CD4-positive, CD25-positive, alpha-beta regulatory T cell (primary cell): ENCODE results near the gene TACR1. TPM values are rescaled to one million over a fixed set of nuclear protein-coding genes. Genes with fewer than 3 reads are reported as not detected.

ENCODE experiments used
- ATAC-seq, 2 donors: fragments of 150-1000 bp; cut with Tn5 transposase; one replicate each; pipeline ENCODE4 v1.10.0; 2021; ENCODE audit warnings: low read depth in 2 of 2, moderate number of reproducible peaks in 2 of 2, moderate library complexity in 1 of 2
- DNase-seq, 3 donors: peaks; one replicate each; pipeline versions ENCODE4 v3.0.0 to v3.0.0-alpha.2; 2012 to 2022; ENCODE audit warnings: mixed read lengths in 1 of 3
- H3K27ac ChIP-seq: one replicate; pipeline ENCODE4 v1.7.0; 2013; ENCODE audit warnings: mild to moderate bottlenecking, low read length; ENCODE audit not compliant: insufficient read depth, poor library complexity, severe bottlenecking
- H3K27me3 ChIP-seq: one replicate; pipeline ENCODE4 v1.7.0; 2013; ENCODE audit warnings: low read length; ENCODE audit not compliant: control insufficient read depth, insufficient read depth
- H3K36me3 ChIP-seq: one replicate; pipeline ENCODE4 v1.7.0; 2013; ENCODE audit warnings: mild to moderate bottlenecking, low read length, moderate library complexity; ENCODE audit not compliant: control insufficient read depth, insufficient read depth
- H3K4me1 ChIP-seq: 2 replicates; pipeline ENCODE4 v1.7.0; 2013; ENCODE audit warnings: mild to moderate bottlenecking, low read length; ENCODE audit not compliant: insufficient read depth, control insufficient read depth, poor library complexity, severe bottlenecking
- H3K4me3 ChIP-seq: one replicate; pipeline ENCODE4 v1.7.0; 2013; ENCODE audit warnings: low read depth, mild to moderate bottlenecking, low read length, moderate library complexity
- H3K9me3 ChIP-seq, 2 experiments: 1 replicate in 1 of 2; 2 replicates in 1 of 2; pipeline ENCODE4 v1.7.0; 2013; ENCODE audit warnings: low read length in 2 of 2, mild to moderate bottlenecking in 1 of 2, moderate library complexity in 1 of 2; ENCODE audit not compliant: control insufficient read depth in 2 of 2
- H3K27ac Mint-ChIP-seq, 3 donors: one replicate each; pipeline ENCODE4 v1.8.0; 2020 to 2022; ENCODE audit warnings: mild to moderate bottlenecking in 3 of 3, mixed read lengths in 3 of 3, moderate library complexity in 2 of 3
- H3K27me3 Mint-ChIP-seq: one replicate; pipeline ENCODE4 v1.8.0; 2022; ENCODE audit warnings: mild to moderate bottlenecking, mixed read lengths
- H3K36me3 Mint-ChIP-seq: one replicate; pipeline ENCODE4 v1.8.0; 2020; ENCODE audit warnings: mixed read lengths
- H3K4me1 Mint-ChIP-seq, 4 donors: one replicate each; pipeline ENCODE4 v1.8.0; 2020 to 2022; ENCODE audit warnings: mixed read lengths in 4 of 4, mild to moderate bottlenecking in 1 of 4
- H3K4me3 Mint-ChIP-seq, 4 donors: one replicate each; pipeline ENCODE4 v1.8.0; 2020 to 2022; ENCODE audit warnings: mild to moderate bottlenecking in 4 of 4, mixed read lengths in 4 of 4, moderate library complexity in 3 of 4
- H3K9me3 Mint-ChIP-seq, 7 donors: one replicate each; pipeline ENCODE4 v1.8.0; 2020 to 2022; ENCODE audit warnings: mixed read lengths in 7 of 7, mild to moderate bottlenecking in 3 of 7, moderate library complexity in 2 of 7
- polyA plus RNA-seq, 4 donors: library from polyadenylated mRNA; unstranded; fragments of 300-500 nt; fragmentation: Illumina TruSeq; gene quantifications; one replicate each; pipeline ENCODE4 v1.2.3, GENCODE V29; 2021
- total RNA-seq: library from RNA; stranded (reverse); gene quantifications from one replicate; pipeline ENCODE4 v1.2.3, GENCODE V29; 2022

Gene TACR1
- total and polyA plus RNA-seq, 5 donors from 2014 or later, result 0.09 TPM; not detected in 4

GRCh38 chr2:75210409-75210808 is 11.1 kb upstream of the TACR1 start:
- peaks cover 25% of the 10 kb centered on the region for H3K27me3 Mint-ChIP-seq
- no peaks in the 10 kb centered on the region for H3K9me3 ChIP-seq
- H3K27ac Mint-ChIP-seq, result no peak overlapping the region
- no peak overlapping the region for H3K4me3 ChIP-seq
- peaks cover 3% of the 10 kb centered on the region for H3K27me3 ChIP-seq
- no peak for ATAC-seq
- no peak overlapping the region for H3K27ac ChIP-seq
- no peak overlapping the region for H3K4me3 Mint-ChIP-seq
- H3K36me3 Mint-ChIP-seq, result no peaks in the 10 kb centered on the region
- DNase-seq, result no peak
- H3K4me1 Mint-ChIP-seq, result peaks cover 4 to 17% (median 10%) of the 10 kb centered on the region in 4 donors
- H3K9me3 Mint-ChIP-seq, result peaks cover 0 to 7% (median 3%) of the 10 kb centered on the region in 7 donors
- peaks cover 5% of the 10 kb centered on the region for H3K4me1 ChIP-seq
- no peaks in the 10 kb centered on the region for H3K36me3 ChIP-seq

GRCh38 chr2:75208738-75209137 is 9.4 kb upstream of the TACR1 start:
- Mint-ChIP-seq H3K27ac (no peak overlapping the region), H3K36me3 (no peaks in the 10 kb centered on the region), H3K27me3 (peaks cover 40% of the 10 kb centered on the region), H3K9me3 (peaks cover 0 to 5% (median 4%) of the 10 kb centered on the region in 7 donors), H3K4me3 (no peak overlapping the region), H3K4me1 (peaks cover 4 to 17% (median 10%) of the 10 kb centered on the region in 4 donors)
- DNase-seq, result no peak
- Histone ChIP-seq H3K27ac (no peak overlapping the region), H3K4me3 (no peak overlapping the region), H3K4me1 (peaks cover 5% of the 10 kb centered on the region), H3K36me3 (no peaks in the 10 kb centered on the region), H3K27me3 (peaks cover 3% of the 10 kb centered on the region), H3K9me3 (no peaks in the 10 kb centered on the region)
- ATAC-seq, result no peak

GRCh38 chr2:75204833-75205232 is 5.5 kb upstream of the TACR1 start:
- Mint-ChIP-seq H3K4me1 (peaks cover 0 to 7% (median 0%) of the 10 kb centered on the region in 4 donors), H3K4me3 (no peak overlapping the region), H3K27ac (peak overlapping the region in 1 of 3 donors; percentile 79), H3K27me3 (peaks cover 60% of the 10 kb centered on the region), H3K9me3 (peaks cover 0 to 5% (median 2%) of the 10 kb centered on the region in 7 donors), H3K36me3 (no peaks in the 10 kb centered on the region)
- no peak overlapping the region for H3K27ac ChIP-seq
- DNase-seq (no peak), ATAC-seq (no peak)
- no peak overlapping the region for H3K4me3 ChIP-seq
- H3K9me3 ChIP-seq, result no peaks in the 10 kb centered on the region
- H3K27me3 ChIP-seq, result peaks cover 13% of the 10 kb centered on the region
- H3K36me3 ChIP-seq, result no peaks in the 10 kb centered on the region
- H3K4me1 ChIP-seq, result no peaks in the 10 kb centered on the region

GRCh38 chr2:75202359-75202758 is 3.0 kb upstream of the TACR1 start:
- Histone ChIP-seq H3K27me3 (peaks cover 19% of the 10 kb centered on the region), H3K27ac (no peak overlapping the region), H3K4me1 (peaks cover 5% of the 10 kb centered on the region), H3K4me3 (no peak overlapping the region), H3K36me3 (no peaks in the 10 kb centered on the region), H3K9me3 (no peaks in the 10 kb centered on the region)
- H3K27me3 Mint-ChIP-seq, result peaks cover 70% of the 10 kb centered on the region
- H3K4me3 Mint-ChIP-seq, result no peak overlapping the region
- no peak for DNase-seq
- H3K27ac Mint-ChIP-seq, result no peak overlapping the region
- H3K9me3 Mint-ChIP-seq, result peaks cover 0 to 5% (median 1%) of the 10 kb centered on the region in 7 donors
- no peak for ATAC-seq
- H3K4me1 Mint-ChIP-seq, result peaks cover 0 to 17% (median 4%) of the 10 kb centered on the region in 4 donors
- no peaks in the 10 kb centered on the region for H3K36me3 Mint-ChIP-seq

- DNase-seq (peak in 1 of 3 donors; percentile 6), ATAC-seq (no peak)
- Histone ChIP-seq H3K27ac (no peak overlapping the region), H3K27me3 (peaks cover 23% of the 10 kb centered on the region), H3K4me1 (peaks cover 5% of the 10 kb centered on the region), H3K4me3 (no peak overlapping the region), H3K9me3 (no peaks in the 10 kb centered on the region), H3K36me3 (no peaks in the 10 kb centered on the region)
- Mint-ChIP-seq H3K4me3 (no peak overlapping the region), H3K36me3 (no peaks in the 10 kb centered on the region), H3K27me3 (peaks cover 77% of the 10 kb centered on the region), H3K27ac (no peak overlapping the region), H3K4me1 (peaks cover 0 to 17% (median 4%) of the 10 kb centered on the region in 4 donors), H3K9me3 (peaks cover 0 to 5% (median 1%) of the 10 kb centered on the region in 7 donors)
Measured at GRCh38 chr2:75200140-75201096, 1.1 kb upstream of the TACR1 start.

- no peaks in the 10 kb centered on the region for H3K36me3 ChIP-seq
- H3K9me3 Mint-ChIP-seq, result peaks cover 0 to 7% (median 0%) of the 10 kb centered on the region in 7 donors
Measured at GRCh38 chr2:75195076-75195691, 4.1 kb downstream of the TACR1 start.

GRCh38 chr2:75194184-75194868 is 5.0 kb downstream of the TACR1 start:
- Mint-ChIP-seq H3K36me3 (no peaks in the 10 kb centered on the region), H3K4me3 (no peak overlapping the region), H3K9me3 (peaks cover 0 to 7% (median 0%) of the 10 kb centered on the region in 7 donors), H3K4me1 (peaks cover 0 to 6% (median 1%) of the 10 kb centered on the region in 4 donors), H3K27me3 (peaks cover 45% of the 10 kb centered on the region), H3K27ac (no peak overlapping the region)
- no peaks in the 10 kb centered on the region for H3K36me3 ChIP-seq
- peaks cover 2% of the 10 kb centered on the region for H3K4me1 ChIP-seq
- DNase-seq (no peak), ATAC-seq (no peak)
- H3K27me3 ChIP-seq, result peaks cover 15% of the 10 kb centered on the region
- H3K27ac ChIP-seq, result no peak overlapping the region
- no peak overlapping the region for H3K4me3 ChIP-seq
- no peaks in the 10 kb centered on the region for H3K9me3 ChIP-seq

More at GRCh38 chr2:75195076-75195691, 4.1 kb downstream of the TACR1 start:
- Mint-ChIP-seq H3K36me3 (no peaks in the 10 kb centered on the region), H3K27ac (no peak overlapping the region), H3K27me3 (peaks cover 50% of the 10 kb centered on the region), H3K4me3 (no peak overlapping the region), H3K4me1 (peaks cover 0 to 11% (median 4%) of the 10 kb centered on the region in 4 donors)
- Histone ChIP-seq H3K27ac (no peak overlapping the region), H3K27me3 (peaks cover 14% of the 10 kb centered on the region), H3K4me3 (no peak overlapping the region), H3K9me3 (no peaks in the 10 kb centered on the region), H3K4me1 (peaks cover 5% of the 10 kb centered on the region)
- ATAC-seq (no peak), DNase-seq (no peak)
